ENCODE data around the gene TLR9.
A peak's percentile ranks its signal among the peaks of the same experiment; 100 is the strongest.

TLR9 gene

GRCh38 chr3:52253314-52254304, 28.2 kb upstream of the TLR9 start:
- Histone ChIP-seq H3K36me3 (ENCODE audit: insufficient read depth, low read length) (peaks cover 94% of the 10 kb centered on the region), H3K79me2 (ENCODE audit: insufficient read depth, low read length) (peaks cover 31% of the 10 kb centered on the region), H3K4me1 (ENCODE audit: insufficient read depth, low read length) (peaks cover 54% of the 10 kb centered on the region), H3K4me3 (ENCODE audit: low read depth in 1 of 2, low read length in 2 of 2) (peak overlapping the region in 1 of 2 experiments; percentile 8; a peak in 1 of 4 replicates), H2AFZ (ENCODE audit: low read depth, low read length) (no peak overlapping the region), H3K4me2 (ENCODE audit: insufficient read depth, low read length) (peak overlapping the region; percentile 48), H3K9me3 (ENCODE audit: insufficient read depth, low read length, severe bottlenecking) (no peaks in the 10 kb centered on the region), H3K9ac (ENCODE audit: low read depth, low read length) (peak overlapping the region; percentile 34), H3K27ac (ENCODE audit: low read length) (peak overlapping the region; percentile 86), H3K27me3 (ENCODE audit: insufficient read depth, low read length, poor library complexity) (no peaks in the 10 kb centered on the region), H4K20me1 (ENCODE audit: insufficient read depth, low read length) (peaks cover 43% of the 10 kb centered on the region)
- no peak for TF ChIP-seq EZH2 (IDR thresholded peaks at IDR 0.05; ENCODE audit: borderline replicate concordance, low read depth, low read length, severe bottlenecking)
- peak; percentile 10 for TF ChIP-seq CTCF (IDR thresholded peaks at IDR 0.05; ENCODE audit: borderline replicate concordance, extremely low read depth, low read length, poor library complexity, severe bottlenecking)
- DNase-seq (peak; percentile 90), ATAC-seq (ENCODE audit: insufficient read depth, low read depth) (peak; percentile 94)

GRCh38 chr3:52250122-52250521, 24.7 kb upstream of the TLR9 start:
- no peak overlapping the region for H2AFZ ChIP-seq (ENCODE audit: low read depth, low read length)
- H3K4me1 ChIP-seq (ENCODE audit: insufficient read depth, low read length): peaks cover 47% of the 10 kb centered on the region
- no peak for TF ChIP-seq CTCF (IDR thresholded peaks at IDR 0.05; ENCODE audit: borderline replicate concordance, extremely low read depth, low read length, poor library complexity, severe bottlenecking)
- no peak for TF ChIP-seq EZH2 (IDR thresholded peaks at IDR 0.05; ENCODE audit: borderline replicate concordance, low read depth, low read length, severe bottlenecking)
- H3K9me3 ChIP-seq (ENCODE audit: insufficient read depth, low read length, severe bottlenecking): no peaks in the 10 kb centered on the region
- H4K20me1 ChIP-seq (ENCODE audit: insufficient read depth, low read length): peaks cover 27% of the 10 kb centered on the region
- H3K27me3 ChIP-seq (ENCODE audit: insufficient read depth, low read length, poor library complexity): no peaks in the 10 kb centered on the region
- no peak overlapping the region for H3K9ac ChIP-seq (ENCODE audit: low read depth, low read length)
- no peak overlapping the region for H3K4me3 ChIP-seq (ENCODE audit: low read depth in 1 of 2, low read length in 2 of 2)
- peaks cover 63% of the 10 kb centered on the region for H3K36me3 ChIP-seq (ENCODE audit: insufficient read depth, low read length)
- ATAC-seq (ENCODE audit: insufficient read depth, low read depth) (no peak), DNase-seq (no peak)
- no peak overlapping the region for H3K27ac ChIP-seq (ENCODE audit: low read length)
- no peak overlapping the region for H3K4me2 ChIP-seq (ENCODE audit: insufficient read depth, low read length)
- no peaks in the 10 kb centered on the region for H3K79me2 ChIP-seq (ENCODE audit: insufficient read depth, low read length)

- TF ChIP-seq EZH2 (IDR thresholded peaks at IDR 0.05; ENCODE audit: borderline replicate concordance, low read depth, low read length, severe bottlenecking) (no peak), CTCF (IDR thresholded peaks at IDR 0.05; ENCODE audit: borderline replicate concordance, extremely low read depth, low read length, poor library complexity, severe bottlenecking) (no peak)
- Histone ChIP-seq H3K9ac (ENCODE audit: low read depth, low read length) (no peak overlapping the region), H3K4me2 (ENCODE audit: insufficient read depth, low read length) (no peak overlapping the region), H3K4me3 (ENCODE audit: low read depth in 1 of 2, low read length in 2 of 2) (no peak overlapping the region), H3K27me3 (ENCODE audit: insufficient read depth, low read length, poor library complexity) (no peaks in the 10 kb centered on the region), H3K36me3 (ENCODE audit: insufficient read depth, low read length) (peaks cover 61% of the 10 kb centered on the region), H3K79me2 (ENCODE audit: insufficient read depth, low read length) (no peaks in the 10 kb centered on the region), H4K20me1 (ENCODE audit: insufficient read depth, low read length) (peaks cover 27% of the 10 kb centered on the region), H3K27ac (ENCODE audit: low read length) (no peak overlapping the region), H3K9me3 (ENCODE audit: insufficient read depth, low read length, severe bottlenecking) (no peaks in the 10 kb centered on the region), H2AFZ (ENCODE audit: low read depth, low read length) (no peak overlapping the region), H3K4me1 (ENCODE audit: insufficient read depth, low read length) (peaks cover 47% of the 10 kb centered on the region)
- DNase-seq (no peak), ATAC-seq (ENCODE audit: insufficient read depth, low read depth) (no peak)
Observed at GRCh38 chr3:52249683-52250082, 24.2 kb upstream of the TLR9 start.

Data from DND-41 (cell line).